Fibroblast of skin of back (primary cell): ENCODE results near the gene PCDHGA1.

ENCODE experiments used
- DNase-seq: peaks from one replicate; pipeline ENCODE4 v3.0.0-alpha.2; 2013

The PCDHGA1 gene

DNA sequence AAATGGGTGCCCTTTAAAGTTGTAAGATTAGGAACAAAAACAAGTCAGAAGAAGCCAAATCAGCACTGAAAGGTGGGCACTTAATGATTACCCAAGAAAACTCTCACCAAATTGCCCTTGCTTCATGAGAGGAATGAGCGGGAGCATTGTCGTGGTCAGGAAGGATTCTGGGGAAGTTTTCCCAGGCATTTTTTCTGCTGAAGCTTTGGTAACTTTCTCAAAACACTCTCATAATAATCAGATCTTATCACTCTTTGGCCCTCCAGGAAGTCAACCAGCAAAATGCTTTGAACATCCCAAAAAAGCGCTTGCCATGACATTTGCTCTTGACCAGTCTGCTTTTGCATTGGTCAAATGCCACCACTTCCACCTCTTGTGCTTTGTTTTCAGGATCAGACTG lies 135.0 kb downstream of the PCDHGA1 start:
- DNase-seq = peak; percentile 60

DNA sequence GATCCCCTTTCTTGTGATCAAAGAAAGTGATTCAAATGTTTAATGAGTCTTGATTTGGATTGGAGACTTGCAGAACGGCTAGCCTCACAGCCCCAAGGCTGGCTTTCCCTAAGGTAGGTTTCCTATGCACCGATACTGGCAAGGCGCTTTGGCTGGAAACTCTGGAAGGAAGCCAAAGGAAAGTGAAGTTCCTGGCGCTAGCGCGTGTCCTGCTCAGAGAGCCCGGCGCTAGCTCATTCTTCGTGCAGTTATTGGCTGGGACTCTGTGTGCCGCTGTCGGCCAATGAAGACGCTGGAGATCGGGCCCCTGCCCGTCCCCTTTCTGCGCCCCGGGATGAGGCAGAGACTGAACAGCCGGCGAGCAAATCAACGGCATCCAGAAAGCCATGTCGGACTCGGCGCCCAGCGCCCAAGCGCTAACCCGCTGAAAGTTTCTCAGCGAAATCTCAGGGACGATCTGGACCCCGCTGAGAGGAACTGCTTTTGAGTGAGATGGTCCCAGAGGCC lies 145.4 kb downstream of the PCDHGA1 start, which contains the start of gene PCDHGC3:
TSS of gene PCDHGC3 (plus strand) at position 342 of the 507 bp plus-strand sequence. CDS start at position 493, 151 bp downstream.
- peak; percentile 96 for DNase-seq

- DNase-seq = peak; percentile 82
These were observed 146.0 kb downstream of the PCDHGA1 start for GRCh38 chr5:141476132-141476911.

DNA sequence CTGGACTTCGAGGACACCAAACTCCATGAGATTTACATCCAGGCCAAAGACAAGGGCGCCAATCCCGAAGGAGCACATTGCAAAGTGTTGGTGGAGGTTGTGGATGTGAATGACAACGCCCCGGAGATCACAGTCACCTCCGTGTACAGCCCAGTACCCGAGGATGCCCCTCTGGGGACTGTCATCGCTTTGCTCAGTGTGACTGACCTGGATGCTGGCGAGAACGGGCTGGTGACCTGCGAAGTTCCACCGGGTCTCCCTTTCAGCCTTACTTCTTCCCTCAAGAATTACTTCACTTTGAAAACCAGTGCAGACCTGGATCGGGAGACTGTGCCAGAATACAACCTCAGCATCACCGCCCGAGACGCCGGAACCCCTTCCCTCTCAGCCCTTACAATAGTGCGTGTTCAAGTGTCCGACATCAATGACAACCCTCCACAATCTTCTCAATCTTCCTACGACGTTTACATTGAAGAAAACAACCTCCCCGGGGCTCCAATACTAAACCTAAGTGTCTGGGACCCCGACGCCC lies 146.8 kb downstream of the PCDHGA1 start:
- DNase-seq = no peak

- no peak for DNase-seq
These were observed 147.5 kb downstream of the PCDHGA1 start for GRCh38 chr5:141477815-141478214.

GRCh38 chr5:141478321-141478945 lies 148.1 kb downstream of the PCDHGA1 start:
- peak; percentile 62 for DNase-seq

GRCh38 chr5:141479776-141480175 lies 149.5 kb downstream of the PCDHGA1 start:
- DNase-seq = no peak

DNA sequence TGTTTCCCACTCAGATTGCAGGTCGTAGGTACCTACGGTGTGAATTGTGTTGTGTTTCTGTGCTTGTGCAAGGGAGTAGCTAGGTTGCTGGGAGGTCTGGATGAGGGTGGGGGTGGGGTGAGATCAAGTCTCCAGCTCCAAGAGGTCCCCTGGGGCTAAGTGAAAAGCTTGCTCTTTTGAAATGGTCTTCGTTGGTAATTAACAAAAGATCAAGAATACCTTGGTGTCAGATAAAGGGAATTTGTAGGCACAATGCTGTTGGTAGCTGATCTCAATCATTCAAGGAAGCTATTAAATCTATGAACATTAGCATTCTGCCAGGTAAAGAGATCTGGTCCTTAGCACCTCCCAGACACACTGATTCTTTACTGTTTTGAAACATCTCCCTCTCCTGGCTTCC lies 153.6 kb downstream of the PCDHGA1 start:
- DNase-seq = no peak

- DNase-seq = no peak
These were observed 154.0 kb downstream of the PCDHGA1 start for GRCh38 chr5:141484310-141484640.

DNA sequence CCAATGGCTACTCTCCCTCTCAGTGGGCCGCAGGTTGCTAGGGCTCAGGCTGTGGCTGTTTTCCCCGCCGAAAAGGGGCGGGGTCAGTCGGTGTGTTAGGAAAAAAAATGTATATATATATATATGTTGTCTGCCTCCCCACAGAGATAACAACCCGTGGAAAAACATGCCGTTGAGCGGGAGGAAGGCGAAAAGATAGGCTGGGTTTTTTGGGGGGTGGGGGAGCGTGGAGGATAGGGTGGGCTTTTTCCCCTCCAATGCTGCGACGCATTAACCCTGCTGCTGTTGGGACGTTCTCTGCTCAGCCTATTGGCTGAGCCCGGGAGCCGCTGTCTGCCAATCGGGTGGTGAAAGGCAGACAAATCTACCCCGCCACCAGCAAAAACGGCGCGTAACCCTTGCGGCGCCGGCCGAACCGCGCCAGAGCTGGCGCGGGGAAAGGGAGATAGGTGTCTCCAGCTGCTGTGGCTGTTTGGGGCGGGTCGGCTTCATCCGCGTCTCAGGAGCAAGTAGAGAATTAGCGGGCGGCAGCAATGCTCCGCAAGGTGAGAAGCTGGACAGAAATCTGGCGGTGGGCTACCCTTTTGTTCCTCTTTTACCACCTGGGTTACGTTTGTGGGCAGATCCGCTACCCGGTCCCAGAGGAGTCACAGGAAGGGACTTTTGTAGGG lies 154.5 kb downstream of the PCDHGA1 start, which contains the start of gene PCDHGC4:
TSS of gene PCDHGC4 (plus strand) at position 390 of the 671 bp plus-strand sequence. CDS start at position 534, 144 bp downstream.
- peak; percentile 28 for DNase-seq

DNA sequence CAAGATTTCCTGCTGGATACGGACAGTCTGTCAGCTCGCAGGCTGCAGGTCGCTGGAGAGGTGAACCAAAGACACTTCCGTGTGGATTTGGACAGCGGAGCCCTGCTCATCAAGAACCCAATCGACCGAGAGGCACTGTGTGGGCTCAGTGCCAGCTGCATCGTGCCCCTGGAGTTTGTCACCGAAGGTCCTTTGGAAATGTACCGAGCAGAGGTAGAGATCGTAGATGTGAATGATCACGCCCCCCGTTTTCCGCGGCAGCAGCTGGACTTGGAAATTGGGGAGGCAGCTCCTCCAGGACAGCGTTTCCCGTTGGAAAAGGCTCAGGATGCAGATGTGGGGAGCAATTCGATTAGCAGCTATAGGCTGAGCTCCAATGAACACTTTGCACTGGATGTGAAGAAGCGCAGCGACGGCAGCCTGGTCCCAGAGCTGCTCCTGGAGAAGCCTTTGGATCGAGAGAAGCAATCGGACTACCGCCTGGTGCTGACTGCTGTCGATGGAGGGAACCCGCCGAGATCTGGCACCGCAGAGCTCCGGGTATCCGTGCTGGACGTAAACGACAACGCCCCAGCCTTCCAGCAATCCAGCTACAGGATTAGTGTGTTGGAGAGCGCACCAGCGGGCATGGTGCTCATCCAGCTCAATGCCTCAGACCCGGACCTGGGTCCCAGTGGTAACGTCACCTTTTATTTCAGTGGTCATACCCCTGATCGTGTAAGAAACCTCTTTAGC lies 155.2 kb downstream of the PCDHGA1 start:
- no peak for DNase-seq

DNA sequence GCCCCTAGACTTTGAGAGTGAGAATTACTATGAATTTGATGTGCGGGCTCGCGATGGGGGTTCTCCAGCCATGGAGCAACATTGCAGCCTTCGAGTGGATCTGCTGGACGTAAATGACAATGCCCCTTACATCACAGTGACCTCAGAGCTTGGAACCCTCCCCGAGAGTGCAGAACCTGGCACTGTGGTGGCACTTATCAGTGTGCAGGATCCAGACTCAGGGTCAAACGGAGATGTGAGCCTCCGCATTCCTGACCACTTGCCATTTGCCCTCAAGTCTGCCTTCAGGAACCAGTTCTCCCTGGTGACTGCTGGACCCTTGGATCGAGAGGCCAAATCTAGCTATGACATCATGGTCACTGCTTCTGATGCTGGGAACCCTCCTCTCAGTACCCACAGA lies 155.8 kb downstream of the PCDHGA1 start:
- no peak for DNase-seq

GRCh38 chr5:141487131-141487530 lies 156.8 kb downstream of the PCDHGA1 start:
- no peak for DNase-seq

GRCh38 chr5:141488591-141489561 lies 158.6 kb downstream of the PCDHGA1 start, which contains the start of gene PCDHGC5:
PCDHGC5 (plus strand) TSS chr5:141489081; CDS start chr5:141489241, 160 bp downstream.
- DNase-seq = peak; percentile 82

DNA sequence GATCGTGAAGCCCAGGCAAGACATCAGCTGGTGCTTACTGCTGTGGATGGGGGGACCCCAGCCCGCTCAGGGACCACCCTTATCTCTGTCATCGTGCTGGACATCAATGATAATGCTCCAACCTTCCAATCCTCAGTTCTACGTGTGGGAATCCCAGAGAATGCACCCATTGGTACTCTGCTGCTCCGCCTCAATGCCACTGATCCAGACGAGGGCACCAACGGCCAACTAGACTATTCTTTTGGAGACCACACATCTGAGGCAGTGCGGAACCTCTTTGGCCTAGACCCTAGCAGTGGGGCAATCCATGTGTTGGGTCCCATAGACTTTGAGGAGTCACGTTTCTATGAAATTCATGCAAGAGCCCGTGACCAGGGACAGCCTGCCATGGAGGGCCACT lies 159.5 kb downstream of the PCDHGA1 start:
- DNase-seq = no peak

DNA sequence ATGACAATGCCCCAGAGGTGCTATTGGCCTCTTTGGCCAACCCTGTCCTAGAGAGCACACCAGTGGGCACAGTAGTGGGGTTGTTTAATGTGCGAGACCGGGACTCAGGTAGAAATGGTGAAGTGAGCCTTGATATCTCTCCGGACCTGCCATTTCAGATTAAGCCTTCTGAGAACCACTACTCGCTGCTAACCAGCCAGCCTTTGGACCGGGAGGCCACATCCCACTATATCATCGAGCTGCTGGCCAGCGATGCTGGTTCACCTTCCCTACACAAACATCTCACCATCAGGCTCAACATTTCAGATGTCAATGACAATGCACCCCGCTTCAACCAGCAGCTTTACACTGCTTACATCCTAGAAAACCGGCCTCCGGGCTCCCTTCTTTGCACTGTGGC lies 160.0 kb downstream of the PCDHGA1 start:
- DNase-seq = no peak

DNA sequence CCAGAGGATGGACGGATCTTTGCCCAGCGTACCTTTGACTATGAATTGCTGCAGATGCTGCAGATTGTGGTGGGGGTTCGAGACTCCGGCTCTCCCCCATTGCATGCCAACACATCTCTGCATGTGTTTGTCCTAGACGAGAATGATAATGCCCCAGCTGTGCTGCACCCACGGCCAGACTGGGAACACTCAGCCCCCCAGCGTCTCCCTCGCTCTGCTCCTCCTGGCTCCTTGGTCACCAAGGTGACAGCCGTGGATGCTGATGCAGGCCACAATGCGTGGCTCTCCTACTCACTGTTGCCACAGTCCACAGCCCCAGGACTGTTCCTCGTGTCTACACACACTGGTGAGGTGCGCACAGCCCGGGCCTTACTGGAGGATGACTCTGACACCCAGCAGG lies 160.5 kb downstream of the PCDHGA1 start:
- no peak for DNase-seq

GRCh38 chr5:141491323-141492167 lies 161.2 kb downstream of the PCDHGA1 start:
- DNase-seq = no peak

DNA sequence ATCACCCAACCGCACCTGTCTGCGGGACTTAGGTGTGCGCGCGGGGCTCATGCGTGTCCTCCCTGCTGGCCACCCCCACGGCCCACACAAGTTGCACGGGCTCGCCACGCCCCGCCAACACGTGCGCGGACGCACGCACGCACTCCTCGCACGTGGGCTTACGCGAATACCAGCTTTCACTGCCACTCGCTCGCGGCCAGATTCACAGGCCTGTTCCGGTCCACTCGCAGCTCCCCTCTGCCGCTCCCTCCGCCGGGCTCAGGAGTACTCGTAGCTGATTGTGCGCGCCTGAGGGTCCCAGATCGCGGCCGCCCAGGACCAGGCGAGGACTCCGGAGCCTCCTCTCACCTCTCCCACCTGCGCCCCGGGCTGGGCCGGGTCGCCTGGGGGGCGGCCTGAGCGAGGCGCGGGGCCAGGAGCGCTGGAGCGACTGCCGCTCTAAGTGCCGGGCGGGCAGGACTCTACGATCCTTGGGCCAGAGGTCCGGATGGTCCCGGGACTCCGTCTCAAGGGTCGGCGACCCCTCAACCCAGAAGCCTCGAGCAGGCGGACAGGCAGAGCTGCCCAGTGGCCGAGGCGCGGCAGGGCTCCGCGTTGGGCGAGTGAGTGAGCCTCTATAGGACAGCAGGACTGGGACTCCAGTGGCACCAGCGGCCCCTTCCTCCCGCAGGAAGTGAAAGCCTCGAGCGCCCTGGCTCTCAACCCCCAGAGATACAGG lies 162.0 kb downstream of the PCDHGA1 start:
- DNase-seq = no peak
